Suprapubic skin (tissue), 3 donors: ENCODE measurements around the gene ARTN.

Source experiments
- POLR2AphosphoS5 ChIP-seq, 3 donors: sonication (generic); formaldehyde crosslinking; IDR thresholded peaks; one replicate each; pipeline ENCODE4 v1.6.1; 2017; ENCODE audit warnings: antibody characterized with exemption in 3 of 3
- TF ChIP-seq, protein P1 (sequence below), 2 donors: fragments of 200-600 bp in 1 of 2; fragments of 450-650 bp in 1 of 2; sonication (generic) in 1 of 2; IDR thresholded peaks; one replicate each; pipeline ENCODE4 v1.5.1; 2016 to 2019; ENCODE audit warnings: antibody characterized with exemption in 2 of 2, mild to moderate bottlenecking in 1 of 2, moderate library complexity in 1 of 2

DNA sequence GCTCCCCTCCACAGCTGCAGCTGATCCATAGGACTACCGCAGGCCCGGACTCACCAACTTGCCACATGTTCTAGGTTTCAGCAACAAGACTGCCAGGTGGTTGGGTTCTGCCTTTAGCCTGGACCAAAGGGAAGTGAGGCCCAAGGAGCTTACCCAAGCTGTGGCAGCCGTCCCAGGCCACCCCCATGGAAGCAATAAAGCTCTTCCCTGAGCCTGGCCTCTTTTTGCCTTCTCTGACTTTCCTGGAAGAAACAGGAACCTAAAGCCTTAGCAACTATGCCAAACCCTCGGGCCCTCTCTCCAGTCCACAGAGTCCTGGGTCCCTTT, 2.7 kb upstream of the ARTN start:
- no peak for TF ChIP-seq POLR2AphosphoS5 (IDR thresholded peaks at IDR 0.05)
- TF ChIP-seq, protein P1, sequence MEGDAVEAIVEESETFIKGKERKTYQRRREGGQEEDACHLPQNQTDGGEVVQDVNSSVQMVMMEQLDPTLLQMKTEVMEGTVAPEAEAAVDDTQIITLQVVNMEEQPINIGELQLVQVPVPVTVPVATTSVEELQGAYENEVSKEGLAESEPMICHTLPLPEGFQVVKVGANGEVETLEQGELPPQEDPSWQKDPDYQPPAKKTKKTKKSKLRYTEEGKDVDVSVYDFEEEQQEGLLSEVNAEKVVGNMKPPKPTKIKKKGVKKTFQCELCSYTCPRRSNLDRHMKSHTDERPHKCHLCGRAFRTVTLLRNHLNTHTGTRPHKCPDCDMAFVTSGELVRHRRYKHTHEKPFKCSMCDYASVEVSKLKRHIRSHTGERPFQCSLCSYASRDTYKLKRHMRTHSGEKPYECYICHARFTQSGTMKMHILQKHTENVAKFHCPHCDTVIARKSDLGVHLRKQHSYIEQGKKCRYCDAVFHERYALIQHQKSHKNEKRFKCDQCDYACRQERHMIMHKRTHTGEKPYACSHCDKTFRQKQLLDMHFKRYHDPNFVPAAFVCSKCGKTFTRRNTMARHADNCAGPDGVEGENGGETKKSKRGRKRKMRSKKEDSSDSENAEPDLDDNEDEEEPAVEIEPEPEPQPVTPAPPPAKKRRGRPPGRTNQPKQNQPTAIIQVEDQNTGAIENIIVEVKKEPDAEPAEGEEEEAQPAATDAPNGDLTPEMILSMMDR (IDR thresholded peaks at IDR 0.05) = no peak
